ENCODE measurements around the gene ULK1.

The ULK1 gene

DNA sequence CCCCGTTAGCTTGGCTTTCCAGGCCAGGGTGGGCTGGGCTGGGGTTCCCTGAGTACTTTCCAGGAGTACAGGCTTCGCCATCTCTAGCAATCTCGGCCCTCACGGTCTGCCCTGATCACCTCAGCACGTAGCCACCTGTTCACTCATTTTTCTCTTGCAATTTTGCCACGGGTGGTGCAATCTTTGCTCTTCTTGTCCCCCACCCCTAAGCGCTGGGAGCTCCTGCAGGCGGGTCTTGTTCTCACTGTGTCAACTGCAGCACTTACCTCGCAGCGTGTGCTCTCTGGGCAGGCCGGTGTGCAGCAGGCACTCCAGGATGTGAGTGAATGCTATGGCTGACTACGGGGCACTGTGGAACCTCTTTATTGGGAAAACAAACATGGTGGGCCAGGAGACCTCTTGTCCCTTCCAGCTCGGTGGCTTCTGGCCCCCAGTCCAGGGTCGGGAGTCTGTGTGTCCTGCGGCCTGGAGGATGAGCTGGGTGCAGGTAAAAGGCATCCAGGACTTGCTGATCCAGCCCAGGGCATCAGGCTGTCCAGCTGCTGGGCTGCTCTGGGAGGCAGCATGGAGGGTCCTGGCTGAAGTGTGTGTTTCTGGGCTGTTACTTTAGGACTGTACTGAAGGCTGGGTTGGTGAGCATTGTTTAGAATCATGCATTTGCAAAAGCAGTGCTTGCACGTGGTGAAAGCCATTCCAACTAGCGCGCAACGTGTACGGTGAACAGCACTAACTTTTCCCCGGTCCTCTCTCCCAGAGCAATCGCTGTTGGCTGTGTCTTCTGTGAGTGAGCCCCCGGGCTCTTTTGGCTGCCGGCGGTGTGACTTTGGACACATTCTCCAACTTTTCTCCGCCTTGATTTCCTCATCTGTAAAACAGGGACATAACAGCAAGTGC, 1.5 kb upstream of the ULK1 start:
- no peak for DNase-seq (ENCODE audit: low spot score)

DNA sequence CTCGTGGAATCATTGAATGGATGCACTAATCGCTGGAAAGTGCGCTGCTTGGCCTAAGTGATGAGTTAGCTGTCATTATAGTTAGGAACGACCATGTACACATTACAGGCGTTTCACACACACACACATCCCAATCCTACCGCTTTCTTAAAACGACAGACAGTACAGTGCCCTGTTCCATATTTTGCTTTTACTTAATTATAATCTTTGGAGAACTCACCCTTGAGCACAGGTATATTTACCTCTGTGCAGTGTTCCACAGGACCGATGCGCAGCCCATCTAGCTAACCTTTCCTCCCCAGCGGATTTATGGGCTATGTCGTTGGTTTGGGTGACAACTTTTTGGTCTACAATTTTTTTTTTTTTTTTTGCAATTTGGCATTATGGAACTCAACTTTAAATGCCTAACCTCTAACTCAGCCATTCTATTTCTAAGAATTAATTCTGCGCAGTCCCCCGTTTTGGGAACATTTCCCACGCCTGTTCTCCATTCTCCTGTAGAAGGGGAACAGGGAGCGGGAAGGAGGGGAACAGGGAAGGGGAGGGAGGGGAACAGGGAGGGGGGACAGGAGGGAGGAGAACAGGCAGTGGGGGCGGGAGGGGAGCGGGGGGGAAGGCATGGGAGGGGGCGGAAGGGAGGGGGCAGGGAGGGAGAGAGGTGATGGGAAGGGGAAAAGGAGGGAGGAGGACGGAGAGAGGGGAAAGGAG, 663 bp upstream of the ULK1 start:
- no peak for DNase-seq (ENCODE audit: low spot score)

- DNase-seq (ENCODE audit: low spot score) = no peak
Measured at GRCh38 chr12:131894981-131895639, 688 bp downstream of the ULK1 start.

DNA sequence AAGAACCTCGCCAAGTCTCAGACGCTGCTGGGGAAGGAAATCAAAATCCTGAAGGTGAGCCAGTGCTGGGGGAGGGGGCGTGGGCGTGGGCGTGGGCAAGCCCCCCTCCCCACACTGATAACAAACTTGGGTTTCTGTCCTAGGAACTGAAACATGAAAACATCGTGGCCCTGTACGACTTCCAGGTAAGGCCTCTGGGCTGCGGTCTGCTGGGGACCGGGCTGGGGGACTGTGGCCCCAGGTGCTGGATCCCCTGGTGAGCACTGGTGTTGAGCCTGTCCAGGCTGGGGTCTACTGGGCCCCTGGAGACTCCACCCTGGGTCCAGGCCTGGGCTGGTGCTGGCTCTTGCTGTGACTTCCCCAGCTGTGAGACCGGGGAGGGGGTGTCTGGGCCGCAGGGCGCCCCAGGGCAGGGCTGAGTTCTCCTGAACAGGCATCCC, 1.2 kb downstream of the ULK1 start:
- DNase-seq (ENCODE audit: low spot score) = no peak

- peak; percentile 92 for DNase-seq (ENCODE audit: low spot score)
Measured at GRCh38 chr12:131896080-131896810, 1.8 kb downstream of the ULK1 start.

DNA sequence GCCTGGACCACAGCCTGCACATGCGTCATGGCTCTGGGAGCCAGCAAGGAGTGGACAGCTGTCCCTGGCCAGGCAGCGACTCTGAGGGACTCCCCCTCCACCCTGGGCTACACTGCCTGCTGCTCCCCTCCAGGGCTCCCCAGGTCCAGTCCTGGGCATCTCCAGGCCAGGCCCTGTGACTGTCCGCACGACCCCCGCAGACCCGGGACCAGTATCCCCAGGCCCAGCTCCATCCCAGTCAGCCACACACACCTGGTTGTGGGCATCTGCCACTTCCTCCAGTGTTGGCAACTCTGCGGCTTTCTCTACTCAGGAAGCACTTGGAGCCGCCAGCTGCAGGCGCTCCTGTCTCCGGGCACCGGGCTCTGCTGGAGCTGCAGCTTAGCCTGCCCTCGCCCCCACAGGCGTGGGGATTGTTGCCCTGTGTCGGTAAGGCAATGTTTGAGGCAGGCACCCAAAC, 2.4 kb downstream of the ULK1 start:
- no peak for DNase-seq (ENCODE audit: low spot score)

- no peak for DNase-seq (ENCODE audit: low spot score)
Measured at GRCh38 chr12:131897276-131897675, 2.9 kb downstream of the ULK1 start.

DNA sequence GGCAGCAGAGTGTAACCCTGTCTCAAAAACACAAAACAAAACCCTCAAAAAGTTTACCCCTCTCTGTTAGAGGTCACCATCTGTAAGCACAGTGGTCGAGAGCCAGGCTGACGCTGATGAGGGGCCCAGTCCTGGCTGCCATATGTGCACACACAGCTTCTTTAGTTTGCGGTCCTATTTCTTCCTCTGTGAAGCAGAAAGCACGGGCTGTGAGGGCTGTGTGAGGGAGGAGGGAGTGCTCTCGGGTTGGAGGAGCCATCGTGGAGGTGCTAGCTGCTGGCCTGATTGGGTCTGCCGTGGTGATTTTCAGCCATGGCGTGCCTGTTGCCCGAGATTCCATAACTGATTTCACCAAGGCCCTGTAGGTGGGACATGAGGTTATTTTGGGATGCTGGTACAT, 3.5 kb downstream of the ULK1 start:
- no peak for DNase-seq (ENCODE audit: low spot score)

GRCh38 chr12:131900397-131900796, 6.0 kb downstream of the ULK1 start:
- no peak for DNase-seq (ENCODE audit: low spot score)

- DNase-seq (ENCODE audit: low spot score) = no peak
Measured at GRCh38 chr12:131901431-131902331, 7.3 kb downstream of the ULK1 start.

DNA sequence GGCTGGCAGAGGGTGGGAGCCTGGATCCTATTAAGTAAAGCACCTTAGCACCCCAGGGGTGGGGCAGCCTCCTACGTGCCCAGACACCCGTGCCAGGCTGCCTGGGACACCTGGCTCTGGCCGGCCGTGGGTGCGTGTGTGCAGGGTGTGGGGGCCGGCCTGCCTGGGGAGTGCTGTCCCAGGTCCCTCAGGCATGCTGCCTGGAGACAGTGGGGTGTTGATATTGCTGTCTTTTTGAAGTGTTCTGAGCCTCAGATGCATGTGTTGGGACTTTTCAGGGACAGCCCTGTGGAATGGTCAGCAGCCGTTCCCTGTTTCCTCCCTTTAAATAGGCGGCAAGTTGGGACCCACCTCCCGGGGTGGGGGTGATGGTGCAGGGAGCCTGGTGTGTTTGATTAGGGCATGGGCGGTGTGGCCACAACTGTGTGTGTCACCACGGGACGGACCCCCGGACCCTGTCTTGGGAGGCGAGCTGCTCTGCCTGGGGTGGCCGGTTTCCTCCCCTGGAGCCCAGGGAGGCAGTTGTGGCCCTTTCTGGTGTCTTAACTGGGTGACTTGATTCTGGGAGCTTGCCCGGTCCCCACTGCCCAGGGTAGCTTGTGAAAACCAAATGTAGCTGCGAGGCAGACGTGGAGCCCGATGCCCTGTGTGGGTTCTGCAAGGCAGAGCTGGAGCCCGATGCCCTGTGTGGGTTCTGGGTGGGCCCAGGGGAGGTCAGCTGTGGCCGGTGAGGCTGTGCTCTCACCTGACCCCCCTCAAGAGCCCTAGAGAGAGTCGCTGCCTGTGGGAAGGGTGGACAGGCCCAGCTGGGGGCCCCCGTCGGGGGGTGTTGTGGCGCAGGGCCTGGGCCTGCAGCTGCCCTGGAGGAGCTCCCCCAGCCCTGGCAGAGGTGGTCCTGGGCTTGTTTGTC, 8.2 kb downstream of the ULK1 start:
- no peak for DNase-seq (ENCODE audit: low spot score)

DNA sequence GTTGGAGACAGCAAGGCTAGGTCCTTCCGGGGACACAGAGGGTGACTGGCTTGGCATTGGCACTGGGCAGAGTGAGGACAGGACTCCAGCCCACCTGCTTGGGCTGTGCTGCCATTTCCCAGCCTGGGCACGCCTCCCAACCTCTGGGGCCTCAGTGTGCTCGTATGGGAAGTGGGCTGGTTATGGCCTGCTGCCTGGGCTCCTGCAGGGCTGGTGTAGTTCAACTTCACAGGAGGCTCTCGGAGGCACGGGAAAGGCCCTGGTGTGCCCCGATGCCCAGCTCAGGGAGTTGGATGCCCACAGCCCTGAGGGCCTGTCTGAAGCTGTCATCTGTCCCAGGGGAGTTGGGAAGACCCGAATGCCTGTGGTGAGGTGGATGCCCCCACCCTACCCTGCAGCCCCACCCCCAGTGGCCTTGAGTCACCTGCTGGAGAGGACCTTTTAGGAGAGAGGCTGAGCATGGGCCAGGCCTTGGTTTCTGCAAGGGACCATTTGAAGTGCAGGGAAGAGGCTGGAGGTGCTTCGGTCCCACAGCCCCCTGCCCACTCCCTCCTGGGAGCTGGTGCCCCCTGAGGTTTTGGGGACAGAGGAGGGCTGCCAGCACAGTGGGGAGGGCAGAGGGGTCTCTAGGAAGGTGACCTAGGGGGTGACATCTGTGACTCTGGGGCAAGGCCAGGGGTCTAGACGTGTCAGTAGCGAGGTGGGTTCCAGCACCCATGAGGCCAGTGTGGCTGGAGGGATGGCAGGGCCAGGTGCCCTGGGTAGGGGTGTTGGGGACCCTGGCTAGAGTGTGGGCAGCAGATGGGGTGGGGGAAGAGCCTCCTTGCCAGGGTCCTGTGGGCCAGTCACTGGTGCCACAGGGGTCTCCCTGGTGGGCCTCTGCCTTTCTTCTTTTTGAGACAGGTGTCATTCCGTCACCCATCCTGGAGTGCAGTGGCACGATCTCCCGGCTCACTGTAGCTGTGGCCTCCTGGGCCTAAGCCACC, 9.1 kb downstream of the ULK1 start:
- no peak for DNase-seq (ENCODE audit: low spot score)

- no peak for DNase-seq (ENCODE audit: low spot score)
Measured at GRCh38 chr12:131904346-131904745, 9.9 kb downstream of the ULK1 start.

DNA sequence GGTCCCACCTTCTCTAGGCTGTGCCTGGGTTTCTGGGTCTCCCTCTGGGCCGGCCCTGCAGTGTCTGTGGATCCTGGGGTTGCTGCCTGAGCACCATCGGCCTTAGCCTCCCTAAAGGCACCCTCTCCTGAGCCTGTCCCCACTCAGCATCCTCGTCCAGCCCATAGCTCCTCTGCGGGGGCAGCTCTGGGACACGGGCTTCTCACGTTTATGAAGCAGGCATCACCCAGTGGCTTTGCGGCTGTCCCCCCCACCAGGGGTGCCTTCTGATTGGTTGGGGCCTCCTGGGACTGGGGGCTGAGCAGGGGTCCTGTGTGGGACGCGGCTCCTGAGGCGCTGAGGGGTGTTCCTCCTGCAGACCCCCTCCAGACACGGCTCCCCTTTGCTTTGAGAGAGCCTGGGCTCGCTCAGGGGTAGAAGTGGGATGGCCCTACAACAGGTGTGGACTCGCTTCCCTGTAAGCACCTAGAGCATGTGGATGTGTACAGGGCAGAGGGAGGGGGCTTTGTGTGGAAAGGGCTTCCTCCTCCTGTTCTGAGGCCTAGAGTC, 10.7 kb downstream of the ULK1 start:
- no peak for DNase-seq (ENCODE audit: low spot score)

- no peak for DNase-seq (ENCODE audit: low spot score)
Measured at GRCh38 chr12:131905630-131906091, 11.2 kb downstream of the ULK1 start.

DNA sequence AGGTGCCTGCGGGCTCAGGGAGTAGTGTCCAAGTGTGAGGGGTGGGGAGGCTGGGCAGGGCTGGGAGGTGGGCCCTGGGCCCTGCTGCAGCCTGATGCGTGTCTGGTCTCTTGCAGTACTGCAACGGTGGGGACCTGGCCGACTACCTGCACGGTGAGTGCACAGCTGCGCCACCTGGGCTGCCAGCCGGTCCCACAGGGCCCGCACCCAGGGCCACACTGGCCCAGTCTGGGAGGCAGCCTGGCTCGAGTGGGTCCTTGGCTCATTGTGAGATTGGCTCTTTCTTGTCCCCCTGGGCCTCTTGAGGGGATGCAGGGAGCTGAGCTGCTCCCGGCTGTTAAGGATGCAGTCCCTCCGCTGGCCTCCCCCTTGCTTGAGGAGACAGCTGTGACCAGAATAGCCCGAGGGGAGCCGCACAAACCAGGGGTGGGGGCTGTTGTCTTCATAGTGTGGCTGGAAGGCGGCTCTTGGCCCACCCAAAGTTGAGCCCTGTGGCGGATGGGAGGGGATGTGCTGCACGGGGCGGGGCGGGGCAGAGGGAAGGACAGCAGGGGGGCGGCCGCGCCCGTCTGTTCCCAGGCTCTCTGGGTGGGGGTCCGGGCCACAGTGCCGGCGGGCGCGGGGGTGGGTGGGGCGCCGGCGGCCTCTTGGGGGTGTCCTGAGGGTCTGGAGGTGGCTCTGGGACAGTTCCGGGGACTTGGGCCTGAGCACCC, 13.1 kb downstream of the ULK1 start:
- DNase-seq (ENCODE audit: low spot score) = no peak

Data from LoVo (cell line).